Liver (tissue), 3 donors: ENCODE measurements around the gene TRERF1.

ENCODE experiments used
- JUND ChIP-seq, 2 donors: IDR thresholded peaks; 2 replicates each; pipeline ENCODE4 v1.6.1; 2016; ENCODE audit warnings: antibody characterized with exemption in 2 of 2
- RAD21 ChIP-seq, 2 donors: IDR thresholded peaks; 2 replicates each; pipeline ENCODE4 v1.6.1; 2016; ENCODE audit warnings: antibody characterized with exemption in 2 of 2, mild to moderate bottlenecking in 2 of 2
- REST ChIP-seq: IDR thresholded peaks from 2 replicates; pipeline ENCODE4 v1.6.1; 2016; ENCODE audit warnings: antibody characterized with exemption, mild to moderate bottlenecking
- TF ChIP-seq, protein P1 (sequence below): fragments of 150-350 bp; IDR thresholded peaks from 2 replicates; pipeline ENCODE4 v1.5.1; 2017; ENCODE audit warnings: improper control_type of control experiment, low read depth, low read length; ENCODE audit not compliant: missing input control
- donor health status: healthy.
- donor health status: healthy.

- TF ChIP-seq, protein P1, sequence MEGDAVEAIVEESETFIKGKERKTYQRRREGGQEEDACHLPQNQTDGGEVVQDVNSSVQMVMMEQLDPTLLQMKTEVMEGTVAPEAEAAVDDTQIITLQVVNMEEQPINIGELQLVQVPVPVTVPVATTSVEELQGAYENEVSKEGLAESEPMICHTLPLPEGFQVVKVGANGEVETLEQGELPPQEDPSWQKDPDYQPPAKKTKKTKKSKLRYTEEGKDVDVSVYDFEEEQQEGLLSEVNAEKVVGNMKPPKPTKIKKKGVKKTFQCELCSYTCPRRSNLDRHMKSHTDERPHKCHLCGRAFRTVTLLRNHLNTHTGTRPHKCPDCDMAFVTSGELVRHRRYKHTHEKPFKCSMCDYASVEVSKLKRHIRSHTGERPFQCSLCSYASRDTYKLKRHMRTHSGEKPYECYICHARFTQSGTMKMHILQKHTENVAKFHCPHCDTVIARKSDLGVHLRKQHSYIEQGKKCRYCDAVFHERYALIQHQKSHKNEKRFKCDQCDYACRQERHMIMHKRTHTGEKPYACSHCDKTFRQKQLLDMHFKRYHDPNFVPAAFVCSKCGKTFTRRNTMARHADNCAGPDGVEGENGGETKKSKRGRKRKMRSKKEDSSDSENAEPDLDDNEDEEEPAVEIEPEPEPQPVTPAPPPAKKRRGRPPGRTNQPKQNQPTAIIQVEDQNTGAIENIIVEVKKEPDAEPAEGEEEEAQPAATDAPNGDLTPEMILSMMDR = no peak
- TF ChIP-seq JUND (IDR thresholded peaks at IDR 0.05) = no peak
- TF ChIP-seq RAD21 (IDR thresholded peaks at IDR 0.05) = no peak
- TF ChIP-seq REST = no peak
These were observed 227.3 kb downstream of the TRERF1 start for GRCh38 chr6:42224222-42225028.
